K562 (cell line): ENCODE results near the gene DEDD2. TPM values are rescaled to one million over a fixed set of nuclear protein-coding genes. Genes with fewer than 3 reads are reported as not detected.

Experiments
- AFF1 ChIP-seq, 2 experiments: fragments of 450-650 bp; IDR thresholded peaks; 2 replicates each; pipeline ENCODE4 v1.6.1; 2018; ENCODE audit warnings: mild to moderate bottlenecking in 2 of 2, low read depth in 1 of 2; ENCODE audit not compliant: partially characterized antibody in 2 of 2
- FOXK1 ChIP-seq: sonication (generic); formaldehyde crosslinking; IDR thresholded peaks from 2 replicates; pipeline ENCODE4 v1.8.0; 2022; ENCODE audit warnings: missing genetic modification reagents, mild to moderate bottlenecking, borderline replicate concordance
- HCFC1 ChIP-seq: IDR thresholded peaks from 2 replicates; pipeline ENCODE4 v1.6.1; 2012; ENCODE audit warnings: low read depth, low read length, improper control_type of control experiment
- HIVEP1 ChIP-seq: fragments of 250-450 bp; sonication (Bioruptor Pico); IDR thresholded peaks from 2 replicates; pipeline ENCODE4 v1.4.0; 2020; ENCODE audit warnings: mild to moderate bottlenecking
- KLF10 ChIP-seq: fragments of 250-450 bp; sonication (Bioruptor Pico); IDR thresholded peaks from 2 replicates; pipeline ENCODE4 v1.6.1; 2021; ENCODE audit warnings: matching md5 sums
- MEF2A ChIP-seq: IDR thresholded peaks from 2 replicates; pipeline ENCODE4 v1.6.1; 2011; ENCODE audit warnings: low read depth, mild to moderate bottlenecking, low read length, moderate library complexity; ENCODE audit not compliant: control insufficient read depth
- MEIS2 ChIP-seq: fragments of 450-650 bp; IDR thresholded peaks from 2 replicates; pipeline ENCODE4 v1.6.1; 2014; ENCODE audit warnings: mild to moderate bottlenecking; ENCODE audit not compliant: partially characterized antibody
- MYNN ChIP-seq, 2 experiments: sonication (generic); formaldehyde crosslinking in 1 of 2; IDR thresholded peaks; 2 replicates each; pipeline versions ENCODE4 v1.5.0 to v1.6.1; 2016 to 2020; ENCODE audit warnings: antibody characterized with exemption in 1 of 2, missing genetic modification reagents in 1 of 2
- PATZ1 ChIP-seq: fragments of 250-450 bp; sonication (Bioruptor Pico); IDR thresholded peaks from 2 replicates; pipeline ENCODE4 v1.5.0; 2020; ENCODE audit warnings: mild to moderate bottlenecking, borderline replicate concordance
- PHF21A ChIP-seq: fragments of 450-650 bp; IDR thresholded peaks from 2 replicates; pipeline ENCODE4 v1.6.1; 2017; ENCODE audit warnings: low read depth, borderline replicate concordance
- STAG1 ChIP-seq: sonication (generic); formaldehyde crosslinking; IDR thresholded peaks from 2 replicates; pipeline ENCODE4 v1.5.0; 2020; ENCODE audit warnings: missing genetic modification reagents, borderline replicate concordance
- STAT5A ChIP-seq: IDR thresholded peaks from 2 replicates; pipeline ENCODE4 v1.6.1; 2012; ENCODE audit warnings: low read length, inconsistent platforms, borderline replicate concordance
- SUPT5H ChIP-seq: fragments of 450-650 bp; IDR thresholded peaks from 2 replicates; pipeline ENCODE4 v1.6.1; 2016
- TEAD1 ChIP-seq, 2 experiments: fragments of 450-650 bp in 1 of 2; sonication (generic) in 1 of 2; formaldehyde crosslinking; IDR thresholded peaks; 2 replicates each; pipeline versions ENCODE4 v1.4.0 to v1.8.0; 2020 to 2022; ENCODE audit warnings: mild to moderate bottlenecking in 2 of 2, missing genetic modification reagents in 1 of 2
- TRIM25 ChIP-seq: fragments of 450-650 bp; IDR thresholded peaks from 2 replicates; pipeline ENCODE4 v1.7.0; 2016; ENCODE audit warnings: borderline replicate concordance
- ZBTB33 ChIP-seq: sonication (generic); formaldehyde crosslinking; IDR thresholded peaks from 2 replicates; pipeline ENCODE4 v1.8.1; 2023; ENCODE audit warnings: mild to moderate bottlenecking, missing genetic modification reagents
- ZFP1 ChIP-seq: fragments of 450-650 bp; formaldehyde crosslinking; IDR thresholded peaks from 2 replicates; pipeline ENCODE4 v1.4.0; 2020; ENCODE audit warnings: mild to moderate bottlenecking, mixed read lengths
- ZNF12 ChIP-seq: sonication (generic); formaldehyde crosslinking; IDR thresholded peaks from 2 replicates; pipeline ENCODE4 v1.4.0; 2020; ENCODE audit warnings: mild to moderate bottlenecking, missing genetic modification reagents
- ZNF589 ChIP-seq: fragments of 200-800 bp; sonication (Bioruptor generic); IDR thresholded peaks from 2 replicates; pipeline ENCODE4 v1.6.1; 2016; ENCODE audit warnings: low read depth, missing genetic modification characterization, missing compliant biosample characterization
- polyA plus RNA-seq, 8 experiments: library from polyadenylated mRNA; depleted of rRNA in 4 of 8; stranded (reverse) in 5 of 8; unstranded in 3 of 8; fragments of >200 nt; fragmentation: Nextera tagmentation in 2 of 8; fragmentation: Illumina TruSeq in 1 of 8; extraction: Ambion mirVana in 2 of 8; extraction: Trizol in 1 of 8; gene quantifications; 2 replicates each; pipeline versions ENCODE4 v1.2.1 to v1.2.3, GENCODE V29; 2011 to 2014; ENCODE audit warnings: inconsistent platforms in 1 of 8, missing spikeins in 1 of 8
- total RNA-seq, 7 experiments: library from RNA; depleted of rRNA in 6 of 7; stranded (reverse); fragments of >200 nt in 6 of 7; fragmentation: Illumina TruSeq in 2 of 7; extraction: Trizol in 2 of 7; gene quantifications; 2 replicates each; pipeline versions ENCODE4 v1.2.1 to v1.2.3, GENCODE V29; 2011 to 2021; ENCODE audit warnings: low replicate concordance in 1 of 7

Gene DEDD2
- total and polyA plus RNA-seq, 9 of the 15 experiments (the other 6 are each of a cell fraction or from before 2014, with no cell fraction given) = 4.3 to 43.0 (median 29.2) TPM

- TF ChIP-seq ZBTB33 (CRISPR knock-in tag) (no peak), HCFC1 (no peak), ZNF12 (CRISPR knock-in tag) (no peak), FOXK1 (CRISPR knock-in tag) (no peak), KLF10 (CRISPR knock-in tag) (no peak), ZFP1 (CRISPR knock-in tag) (no peak), TEAD1 (CRISPR knock-in tag; IDR thresholded peaks at IDR 0.05) (0 out of 4 replicates have a peak, but pooled peaks of 1 of the 2 experiments have one; percentile 10), PHF21A (no peak), STAG1 (CRISPR knock-in tag) (no peak), PATZ1 (CRISPR knock-in tag) (0 out of 2 replicates have a peak, but pooled peaks have one; percentile 21), SUPT5H (no peak), ZNF589 (CRISPR knock-in tag) (0 out of 2 replicates have a peak, but pooled peaks have one; percentile 24), TRIM25 (no peak), MEIS2 (peak; percentile 94), HIVEP1 (CRISPR knock-in tag) (no peak), AFF1 (IDR thresholded peaks at IDR 0.05; ENCODE audit: low read depth in 1 of 2, partially characterized antibody in 2 of 2) (no peak), MEF2A (no peak), MYNN (IDR thresholded peaks at IDR 0.05) (no peak), MYNN (CRISPR knock-in tag; IDR thresholded peaks at IDR 0.05) (no peak), STAT5A (no peak)
These were observed 28.3 kb downstream of the DEDD2 start (continued) for GRCh38 chr19:42189133-42189532.
